ENCODE results near the gene SLC4A4.

SLC4A4 gene

GRCh38 chr4:71518283-71518989 is 179.6 kb downstream of the SLC4A4 start:
- no peak for DNase-seq (ENCODE audit: low spot score)
- in situ Hi-C loops (cut with MboI; ENCODE audit: low sequenced_read_pairs, unreplicated experiment) = no loop called here
- TF ChIP-seq CTCF (IDR thresholded peaks at IDR 0.05; ENCODE audit: borderline replicate concordance, control extremely low read depth, extremely low read depth, insufficient read depth, missing control alignments) = no peak

- TF ChIP-seq CTCF (IDR thresholded peaks at IDR 0.05; ENCODE audit: borderline replicate concordance, control extremely low read depth, extremely low read depth, insufficient read depth, missing control alignments) = no peak
- no peak for DNase-seq (ENCODE audit: low spot score)
- in situ Hi-C loops (cut with MboI; ENCODE audit: low sequenced_read_pairs, unreplicated experiment) = no loop called here
Observed at GRCh38 chr4:71520308-71520707, 181.5 kb downstream of the SLC4A4 start.

GRCh38 chr4:71520850-71521249 is 182.0 kb downstream of the SLC4A4 start:
- in situ Hi-C loops (cut with MboI; ENCODE audit: low sequenced_read_pairs, unreplicated experiment) = no loop called here
- TF ChIP-seq CTCF (IDR thresholded peaks at IDR 0.05; ENCODE audit: borderline replicate concordance, control extremely low read depth, extremely low read depth, insufficient read depth, missing control alignments) = no peak
- DNase-seq (ENCODE audit: low spot score) = no peak

DNA sequence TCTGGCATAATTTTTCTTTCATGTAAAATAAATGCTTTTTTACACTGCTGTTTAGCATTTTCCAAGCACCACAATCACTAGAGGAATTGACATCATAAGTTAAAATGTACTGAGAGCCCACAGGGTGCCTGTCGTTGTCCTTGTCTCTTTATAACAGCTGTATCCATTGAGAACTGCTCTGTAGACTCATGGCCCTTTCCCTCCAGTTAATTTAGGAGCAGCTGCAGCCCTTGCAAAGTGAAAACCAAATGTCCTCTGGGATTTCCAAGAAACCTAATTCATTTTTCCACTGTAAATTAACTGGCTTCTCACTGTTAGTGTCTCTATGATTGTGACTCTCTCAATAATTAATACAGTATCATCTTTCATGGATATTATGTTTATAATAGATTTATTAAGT is 185.9 kb downstream of the SLC4A4 start:
- in situ Hi-C loops (cut with MboI; ENCODE audit: low sequenced_read_pairs, unreplicated experiment) = no loop called here
- no peak for TF ChIP-seq CTCF (IDR thresholded peaks at IDR 0.05; ENCODE audit: borderline replicate concordance, control extremely low read depth, extremely low read depth, insufficient read depth, missing control alignments)
- no peak for DNase-seq (ENCODE audit: low spot score)

GRCh38 chr4:71526637-71527406 is 188.0 kb downstream of the SLC4A4 start:
- in situ Hi-C loops (cut with MboI; ENCODE audit: low sequenced_read_pairs, unreplicated experiment) = no loop called here
- DNase-seq (ENCODE audit: low spot score) = no peak
- no peak for TF ChIP-seq CTCF (IDR thresholded peaks at IDR 0.05; ENCODE audit: borderline replicate concordance, control extremely low read depth, extremely low read depth, insufficient read depth, missing control alignments)

DNA sequence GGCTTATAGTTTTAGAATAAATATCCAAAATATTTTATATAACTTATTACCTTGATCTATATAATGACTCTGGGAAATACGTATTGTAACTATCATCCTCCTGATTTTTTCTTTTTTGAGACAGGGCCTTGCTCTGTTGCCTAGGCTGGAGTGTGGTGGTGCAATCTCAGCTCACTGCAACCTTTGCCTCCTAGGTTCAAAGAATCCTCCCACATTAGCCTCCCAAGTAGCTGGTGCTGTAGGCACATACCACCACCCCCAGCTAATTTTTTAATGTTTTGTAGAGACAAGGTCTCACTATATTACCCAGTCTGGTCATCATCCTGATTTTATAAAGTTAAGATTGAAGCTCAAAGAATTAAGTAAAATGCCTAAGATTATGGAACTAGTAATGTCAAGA is 193.6 kb downstream of the SLC4A4 start:
- no peak for TF ChIP-seq CTCF (IDR thresholded peaks at IDR 0.05; ENCODE audit: borderline replicate concordance, control extremely low read depth, extremely low read depth, insufficient read depth, missing control alignments)
- in situ Hi-C loops (cut with MboI; ENCODE audit: low sequenced_read_pairs, unreplicated experiment) = no loop called here
- DNase-seq (ENCODE audit: low spot score) = no peak

All from GM13976 (cell line).